Stimulated activated CD4-positive, alpha-beta T cell treated with anti-CD3 and anti-CD28 coated beads, TNF-alpha, amount 100 ng/mL, for 24 hours (primary cell): Measurements from ENCODE around the gene NLRC5.

Experiments used
- DNase-seq, 3 experiments: peaks; one replicate each; pipeline ENCODE4 v3.0.0-alpha.2; 2020; ENCODE audit warnings: low read depth in 3 of 3

Gene NLRC5, protein sequence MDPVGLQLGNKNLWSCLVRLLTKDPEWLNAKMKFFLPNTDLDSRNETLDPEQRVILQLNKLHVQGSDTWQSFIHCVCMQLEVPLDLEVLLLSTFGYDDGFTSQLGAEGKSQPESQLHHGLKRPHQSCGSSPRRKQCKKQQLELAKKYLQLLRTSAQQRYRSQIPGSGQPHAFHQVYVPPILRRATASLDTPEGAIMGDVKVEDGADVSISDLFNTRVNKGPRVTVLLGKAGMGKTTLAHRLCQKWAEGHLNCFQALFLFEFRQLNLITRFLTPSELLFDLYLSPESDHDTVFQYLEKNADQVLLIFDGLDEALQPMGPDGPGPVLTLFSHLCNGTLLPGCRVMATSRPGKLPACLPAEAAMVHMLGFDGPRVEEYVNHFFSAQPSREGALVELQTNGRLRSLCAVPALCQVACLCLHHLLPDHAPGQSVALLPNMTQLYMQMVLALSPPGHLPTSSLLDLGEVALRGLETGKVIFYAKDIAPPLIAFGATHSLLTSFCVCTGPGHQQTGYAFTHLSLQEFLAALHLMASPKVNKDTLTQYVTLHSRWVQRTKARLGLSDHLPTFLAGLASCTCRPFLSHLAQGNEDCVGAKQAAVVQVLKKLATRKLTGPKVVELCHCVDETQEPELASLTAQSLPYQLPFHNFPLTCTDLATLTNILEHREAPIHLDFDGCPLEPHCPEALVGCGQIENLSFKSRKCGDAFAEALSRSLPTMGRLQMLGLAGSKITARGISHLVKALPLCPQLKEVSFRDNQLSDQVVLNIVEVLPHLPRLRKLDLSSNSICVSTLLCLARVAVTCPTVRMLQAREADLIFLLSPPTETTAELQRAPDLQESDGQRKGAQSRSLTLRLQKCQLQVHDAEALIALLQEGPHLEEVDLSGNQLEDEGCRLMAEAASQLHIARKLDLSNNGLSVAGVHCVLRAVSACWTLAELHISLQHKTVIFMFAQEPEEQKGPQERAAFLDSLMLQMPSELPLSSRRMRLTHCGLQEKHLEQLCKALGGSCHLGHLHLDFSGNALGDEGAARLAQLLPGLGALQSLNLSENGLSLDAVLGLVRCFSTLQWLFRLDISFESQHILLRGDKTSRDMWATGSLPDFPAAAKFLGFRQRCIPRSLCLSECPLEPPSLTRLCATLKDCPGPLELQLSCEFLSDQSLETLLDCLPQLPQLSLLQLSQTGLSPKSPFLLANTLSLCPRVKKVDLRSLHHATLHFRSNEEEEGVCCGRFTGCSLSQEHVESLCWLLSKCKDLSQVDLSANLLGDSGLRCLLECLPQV (N-terminal part only)

DNA sequence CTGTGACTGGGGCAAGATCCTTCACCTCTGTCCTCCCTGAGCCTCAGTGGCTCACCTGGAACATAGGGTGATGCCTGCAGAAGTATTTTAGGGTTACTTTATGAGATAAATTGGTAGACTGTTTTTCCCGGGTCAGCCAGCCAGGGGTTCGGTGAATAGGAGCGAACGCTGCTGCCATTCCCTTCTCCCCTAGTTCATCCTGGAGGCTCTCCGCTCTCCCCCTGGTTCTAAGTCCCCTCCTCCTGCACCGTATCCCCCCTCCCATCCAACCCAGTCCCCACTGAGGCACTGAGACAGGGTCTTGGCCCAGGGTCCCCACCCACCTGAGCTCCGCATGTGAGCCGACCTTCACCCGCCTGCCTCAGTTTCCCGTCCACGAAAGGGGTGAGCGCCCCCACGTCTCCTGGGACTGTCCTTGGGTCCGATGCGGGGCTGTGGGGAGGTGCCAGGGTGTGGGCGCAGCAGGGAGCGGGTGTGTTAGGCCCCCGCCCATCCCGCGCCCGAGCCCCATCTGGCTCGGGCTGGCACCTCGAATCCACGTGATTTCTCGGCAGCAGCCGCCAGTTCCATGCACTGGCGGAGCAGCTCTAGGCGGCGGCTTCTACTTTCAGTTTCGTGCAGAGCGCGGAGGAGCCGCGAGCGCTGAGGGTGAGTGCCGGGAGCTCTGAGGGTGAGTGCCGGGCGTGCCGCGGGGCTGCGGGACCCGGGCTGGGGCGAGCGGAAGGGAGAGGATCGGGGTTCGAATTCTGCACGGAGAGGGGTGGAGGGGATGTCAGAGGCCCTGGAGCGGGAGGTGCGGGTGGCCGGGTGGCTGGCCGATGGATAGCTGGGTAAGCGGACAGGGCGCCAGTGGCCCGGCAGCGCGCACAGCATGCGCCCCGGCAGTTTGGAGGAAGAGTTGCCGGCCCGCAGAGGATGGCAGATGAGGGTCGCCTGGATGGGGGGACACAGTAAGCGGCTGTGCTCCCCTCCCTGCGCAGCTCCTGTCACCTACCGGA is at the start of gene NLRC5:
Gene NLRC5, plus strand, starts transcription at position 610 of the 998 bp plus-strand sequence. CDS start 31,156 bp downstream, outside the sequence.
- DNase-seq = peak; percentile 87 to 93 (median 93)

DNA sequence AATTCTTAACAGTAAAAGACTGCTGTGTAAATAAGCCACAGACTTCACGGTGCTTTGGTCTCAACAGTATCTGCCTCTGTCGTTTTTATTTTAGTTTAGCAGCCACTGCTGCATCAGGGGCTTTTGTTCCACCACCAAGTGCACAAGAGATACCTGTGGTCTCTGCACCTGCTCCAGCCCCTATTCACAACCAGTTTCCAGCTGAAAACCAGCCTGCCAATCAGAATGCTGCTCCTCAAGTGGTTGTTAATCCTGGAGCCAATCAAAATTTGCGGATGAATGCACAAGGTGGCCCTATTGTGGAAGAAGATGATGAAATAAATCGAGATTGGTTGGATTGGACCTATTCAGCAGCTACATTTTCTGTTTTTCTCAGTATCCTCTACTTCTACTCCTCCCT is 49.6 kb upstream of the NLRC5 start:
- no peak for DNase-seq

GRCh38 chr16:56941092-56941491 is 48.3 kb upstream of the NLRC5 start:
- DNase-seq = no peak

DNA sequence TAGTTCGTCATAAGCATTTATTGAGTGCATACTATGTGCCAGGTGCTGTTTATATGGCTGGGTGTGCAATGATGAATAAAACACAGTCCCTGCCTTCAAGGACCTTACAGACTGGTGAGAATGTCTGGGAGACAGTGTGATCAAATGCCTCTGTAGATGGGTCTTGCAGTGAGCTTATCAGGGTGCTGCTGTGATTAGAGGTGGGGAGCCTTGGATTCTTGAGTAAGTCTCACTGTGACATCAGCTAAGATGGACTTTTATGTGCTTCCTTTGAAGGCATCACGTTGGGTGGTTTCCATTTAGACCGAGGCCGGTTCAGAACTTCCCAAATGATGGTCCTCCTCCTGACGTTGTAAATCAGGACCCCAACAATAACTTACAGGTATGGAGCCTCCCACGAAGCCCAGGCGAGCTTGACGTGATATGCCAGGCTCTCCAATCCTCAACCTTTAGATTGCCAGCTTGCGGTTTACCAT is 47.5 kb upstream of the NLRC5 start:
- DNase-seq = no peak

GRCh38 chr16:56943761-56944375 is 45.5 kb upstream of the NLRC5 start:
- no peak for DNase-seq

DNA sequence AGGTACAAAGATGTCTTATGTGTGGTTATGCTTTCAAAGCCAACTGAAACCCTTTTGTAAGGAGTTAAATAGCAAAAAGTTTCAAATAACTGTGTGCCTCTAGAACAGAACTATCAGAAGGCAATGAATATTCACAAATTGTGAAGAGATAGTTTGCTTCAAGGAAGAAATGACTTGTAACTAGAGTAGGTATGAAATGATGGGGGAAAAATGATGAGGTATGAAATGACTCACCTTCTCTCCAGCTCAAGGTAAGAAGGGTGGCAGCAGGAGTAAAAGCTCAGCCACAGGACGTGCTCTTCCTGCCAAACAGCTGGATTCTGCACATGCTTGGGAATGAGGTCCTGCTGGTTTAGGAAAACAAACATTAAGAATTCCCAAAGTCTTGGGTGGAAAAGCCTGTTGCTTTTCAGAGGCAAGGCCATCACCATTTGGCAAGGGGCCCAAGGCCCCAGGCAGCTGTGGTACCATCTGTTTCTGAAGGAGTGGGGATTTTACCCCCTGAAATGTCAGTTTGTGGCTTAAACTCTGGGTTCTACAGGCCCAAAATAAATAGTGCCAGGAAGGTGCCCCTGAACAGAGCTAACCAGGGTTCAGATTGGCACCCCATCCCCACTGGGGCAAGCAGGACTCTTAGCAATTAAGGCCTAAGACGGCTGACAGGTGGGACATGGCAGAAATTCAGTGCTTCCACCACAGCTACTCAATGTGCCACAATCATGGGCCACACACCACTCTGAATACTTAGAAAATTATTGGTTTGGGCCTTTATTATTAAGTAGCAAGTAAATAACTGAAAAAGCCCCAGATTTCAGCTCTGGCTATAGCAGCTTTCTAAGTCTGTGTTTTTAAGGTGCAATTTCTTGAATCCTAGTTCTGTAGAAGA is 44.2 kb upstream of the NLRC5 start:
- peak in 1 of 3 experiments; percentile 25 for DNase-seq

- no peak for DNase-seq
These were observed 43.4 kb upstream of the NLRC5 start for GRCh38 chr16:56945847-56946527.

DNA sequence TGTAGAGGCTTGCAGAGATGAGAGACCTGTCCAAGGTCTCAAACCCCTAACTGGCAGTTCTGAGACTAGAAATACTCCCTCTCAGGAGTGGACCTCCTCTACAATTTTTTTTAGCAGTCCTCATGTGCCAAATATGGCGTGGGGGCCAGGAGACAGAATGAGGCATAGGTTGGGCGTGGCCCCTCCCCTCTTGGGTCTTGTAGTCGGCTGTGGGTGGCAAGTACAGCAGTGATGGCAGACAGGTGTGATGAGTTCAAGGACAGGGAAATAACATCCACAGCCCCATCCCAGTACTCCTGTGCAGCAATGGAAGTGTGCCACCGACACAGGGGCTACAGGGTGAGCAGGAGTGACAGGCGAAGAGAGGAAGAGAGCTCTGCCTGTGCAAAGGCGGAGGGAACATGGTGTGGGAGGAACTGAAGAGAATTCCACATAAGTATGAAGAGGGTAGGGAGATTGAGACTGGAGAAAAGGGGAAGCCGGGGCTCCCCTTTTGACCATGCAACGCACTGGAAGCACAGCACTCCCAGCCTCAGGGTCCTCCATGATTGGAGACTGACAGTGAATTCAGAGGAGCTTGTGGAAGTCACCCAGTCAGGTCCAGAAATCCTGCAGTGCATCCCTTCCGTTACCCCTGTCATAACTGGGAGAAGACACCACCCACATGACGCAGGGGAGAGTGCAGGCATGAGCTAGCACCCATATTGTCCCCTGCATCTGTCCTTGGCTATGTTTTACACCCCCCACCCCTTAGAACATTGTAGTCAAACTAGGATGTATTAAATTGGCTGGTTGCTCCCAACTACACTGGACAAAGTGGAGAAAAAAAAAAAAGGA is 42.4 kb upstream of the NLRC5 start:
- no peak for DNase-seq

DNA sequence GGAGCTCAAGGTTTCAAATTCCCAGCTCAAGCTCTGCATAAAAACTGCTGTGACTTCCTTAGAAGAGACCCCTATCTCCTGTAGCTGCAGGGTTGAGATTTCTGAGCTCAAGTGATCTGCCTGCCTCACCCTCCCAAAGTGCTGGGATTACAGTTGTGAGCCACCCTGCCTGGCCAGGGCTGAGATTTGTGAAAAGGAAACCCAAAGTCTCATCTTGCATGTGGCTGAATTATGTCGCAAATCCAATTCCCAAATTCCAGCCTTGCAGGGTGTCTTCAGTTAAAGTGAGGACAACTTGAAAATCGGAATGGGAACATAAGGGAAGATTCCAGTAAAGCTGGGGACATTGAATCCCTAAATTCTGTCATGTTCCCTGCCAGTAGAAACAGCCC is 41.8 kb upstream of the NLRC5 start:
- DNase-seq = no peak

- no peak for DNase-seq
These were observed 41.1 kb upstream of the NLRC5 start for GRCh38 chr16:56948234-56948633.

DNA sequence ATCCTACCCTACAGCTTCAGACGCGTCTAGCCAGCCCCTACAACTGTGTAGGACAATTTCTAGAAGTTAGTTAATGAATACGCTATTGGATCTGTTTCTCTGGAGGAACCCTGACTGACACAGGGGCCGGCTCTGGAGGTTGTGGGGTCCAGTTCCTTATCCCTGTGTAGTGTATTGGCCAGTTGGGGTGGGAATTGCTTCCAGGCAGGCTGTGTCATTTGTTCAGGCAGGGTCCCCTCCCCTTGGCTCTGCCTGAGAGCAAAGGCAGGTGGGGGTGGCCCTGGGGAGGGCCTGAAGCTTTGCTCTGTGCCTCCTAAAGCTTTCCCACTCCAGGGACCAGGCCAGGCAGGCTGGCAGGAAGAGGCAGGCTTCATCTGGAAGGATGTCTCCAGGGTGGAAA is 39.3 kb upstream of the NLRC5 start:
- DNase-seq = no peak

- no peak for DNase-seq
These were observed 38.9 kb upstream of the NLRC5 start for GRCh38 chr16:56950455-56950854.

GRCh38 chr16:56950881-56951771 is 38.2 kb upstream of the NLRC5 start:
- DNase-seq = peak in 2 of 3 experiments; percentile 31 to 63

- DNase-seq = no peak
These were observed 36.4 kb upstream of the NLRC5 start for GRCh38 chr16:56953006-56953405.

GRCh38 chr16:56956076-56956475 is 33.3 kb upstream of the NLRC5 start:
- DNase-seq = no peak

- DNase-seq = no peak
These were observed 32.6 kb upstream of the NLRC5 start for GRCh38 chr16:56956756-56957155.
